Endothelial cell of umbilical vein (primary cell): Measurements from ENCODE around the gene CRK. TPM values are rescaled to one million over a fixed set of nuclear protein-coding genes. Genes with fewer than 3 reads are reported as not detected.
A peak's percentile ranks its signal among the peaks of the same experiment; 100 is the strongest.

Experiments
- BruUV-seq: library from RNA; stranded (reverse); fragments of 400-500 nt; replicated peaks from 2 replicates; lab custom pipeline; 2021; lab: Mats Ljungman, UMichigan
- CTCF ChIA-PET: fragments of 300-600, 350-600 bp; sonication (Branson Sonifier 250); formaldehyde crosslinking; loops from one replicate; lab custom pipeline; 2021; ENCODE audit warnings: antibody characterized with exemption, inconsistent platforms; lab: Charles Lee
- POLR2A ChIA-PET: fragments of 300-600, 350-600 bp; sonication (Branson Sonifier 250); formaldehyde crosslinking; loops from one replicate; lab custom pipeline; 2021; ENCODE audit warnings: antibody characterized with exemption, inconsistent platforms; lab: Charles Lee
- DNase-seq: peaks from one replicate; pipeline ENCODE4 v3.0.0-alpha.2; 2011; ENCODE audit warnings: low read depth, low spot score
- FAIRE-seq: peaks from 2 replicates; lab custom pipeline; 2011; peaks lifted over from hg19 to GRCh38; lab: Jason Lieb, UNC
- H2AFZ ChIP-seq: 2 replicates; pipeline ENCODE4 v1.6.0; 2012; ENCODE audit warnings: low read depth, low read length, control low read depth, inconsistent platforms
- H3K27ac ChIP-seq: 2 replicates; pipeline ENCODE4 v1.5.1; 2011; ENCODE audit warnings: low read depth, mild to moderate bottlenecking, control low read depth, low read length, moderate library complexity; ENCODE audit not compliant: insufficient read depth
- H3K27me3 ChIP-seq, 2 experiments: 2 replicates each; pipeline versions ENCODE4 v1.6.0 to v1.6.1; 2011; ENCODE audit warnings: low read length in 2 of 2, mixed read lengths in 1 of 2; ENCODE audit not compliant: control insufficient read depth in 2 of 2, insufficient read depth in 2 of 2
- H3K36me3 ChIP-seq, 2 experiments: 2 replicates in 1 of 2; 3 replicates in 1 of 2; pipeline ENCODE4 v1.5.1; 2011; ENCODE audit warnings: low read length in 2 of 2, mild to moderate bottlenecking in 1 of 2, moderate library complexity in 1 of 2; ENCODE audit not compliant: control insufficient read depth in 2 of 2, insufficient read depth in 2 of 2; ENCODE audit errors: extremely low read depth in 1 of 2
- H3K4me1 ChIP-seq: 3 replicates; pipeline ENCODE4 v1.5.1; 2011; ENCODE audit warnings: mild to moderate bottlenecking, low read length; ENCODE audit not compliant: control insufficient read depth, insufficient read depth; ENCODE audit errors: extremely low read depth
- H3K4me2 ChIP-seq: 2 replicates; pipeline ENCODE4 v1.6.1; 2011; ENCODE audit warnings: low read length, control low read depth, mixed read lengths; ENCODE audit not compliant: insufficient read depth
- H3K4me3 ChIP-seq, 3 experiments: fragments of 200-600 bp in 1 of 3; sonication (generic), shearing (Covaris generic) in 1 of 3; replicated peaks in 1 of 3; 2 replicates each; pipeline ENCODE4 v1.5.1; 2011 to 2016; ENCODE audit warnings: control low read depth in 3 of 3, low read length in 3 of 3, mild to moderate bottlenecking in 2 of 3, inconsistent platforms in 1 of 3, low read depth in 1 of 3, moderate library complexity in 1 of 3; ENCODE audit not compliant: insufficient read depth in 1 of 3
- H3K79me2 ChIP-seq: 2 replicates; pipeline ENCODE4 v1.6.0; 2012; ENCODE audit warnings: low read length, inconsistent platforms; ENCODE audit not compliant: control insufficient read depth, insufficient read depth
- H3K9ac ChIP-seq: replicated peaks from 2 replicates; pipeline ENCODE3; 2011; ENCODE audit warnings: low read length, control low read depth; ENCODE audit not compliant: insufficient read depth; ENCODE audit errors: extremely low read depth
- H3K9me1 ChIP-seq: replicated peaks from 3 replicates; pipeline ENCODE4 v1.6.0; 2011; ENCODE audit warnings: mild to moderate bottlenecking, low read length; ENCODE audit not compliant: control insufficient read depth, insufficient read depth; ENCODE audit errors: extremely low read depth
- H3K9me3 ChIP-seq: replicated peaks from 2 replicates; pipeline ENCODE4 v1.5.1; 2012; ENCODE audit warnings: low read length, inconsistent platforms; ENCODE audit not compliant: control insufficient read depth, insufficient read depth
- H4K20me1 ChIP-seq: replicated peaks from 2 replicates; pipeline ENCODE3; 2011; ENCODE audit warnings: mild to moderate bottlenecking, low read length; ENCODE audit not compliant: control insufficient read depth, insufficient read depth; ENCODE audit errors: extremely low read depth
- CTCF ChIP-seq, 2 donors: IDR thresholded peaks; 1 replicate in 1 of 2; 2 replicates in 1 of 2; pipeline ENCODE4 v1.5.1; 2011; ENCODE audit warnings: low read length in 2 of 2, mild to moderate bottlenecking in 2 of 2, moderate library complexity in 2 of 2, control low read depth in 1 of 2, inconsistent platforms in 1 of 2, low read depth in 1 of 2; ENCODE audit not compliant: insufficient read depth in 1 of 2; ENCODE audit errors: extremely low read depth in 1 of 2
- GATA2 ChIP-seq: IDR thresholded peaks from 2 replicates; pipeline ENCODE4 v1.7.0; 2011; ENCODE audit warnings: low read depth, mild to moderate bottlenecking, moderate library complexity, mixed read lengths, low read length; ENCODE audit not compliant: insufficient read length, insufficient read depth
- JUN ChIP-seq: IDR thresholded peaks from 2 replicates; pipeline ENCODE4 v1.6.1; 2011; ENCODE audit warnings: borderline replicate concordance, low read depth; ENCODE audit not compliant: insufficient read length, insufficient read depth
- POLR2AphosphoS5 ChIP-seq: IDR thresholded peaks from 2 replicates; pipeline ENCODE4 v1.6.1; 2012; ENCODE audit warnings: low read depth, mild to moderate bottlenecking, control low read depth, low read length, moderate library complexity; ENCODE audit not compliant: insufficient read depth
- dilution Hi-C: fragments of 300-500 bp; cut with MboI; formaldehyde crosslinking; loops from one replicate; pipeline ENCODE4 v1.15.0; 2019; ENCODE audit warnings: low sequenced_read_pairs; ENCODE audit not compliant: extremely low pct_ligation_motif_present
- intact Hi-C: fragments of 100-400 bp; cut with micrococcal nuclease; formaldehyde crosslinking; loops from one replicate; pipeline ENCODE4 v1.10.0; 2022
- polyA plus RNA-seq, 4 experiments: library from polyadenylated mRNA; depleted of rRNA in 3 of 4; stranded (reverse) in 3 of 4; unstranded in 1 of 4; fragments of >200 nt; gene quantifications; 2 replicates each; pipeline versions ENCODE4 v1.2.1 to v1.2.3, GENCODE V29; 2011 to 2012; ENCODE audit warnings: missing spikeins in 1 of 4
- total RNA-seq: library from RNA; stranded (reverse); gene quantifications from 2 replicates; pipeline ENCODE4 v1.2.3, GENCODE V29; 2021
- TF ChIP-seq, protein P1 (sequence below): IDR thresholded peaks from 2 replicates; pipeline ENCODE4 v1.6.1; 2011; ENCODE audit not compliant: insufficient read depth, insufficient read length

Gene CRK
- total and polyA plus RNA-seq, 2 donors (not counting 3 experiments of a cell fraction or from before 2014, with no cell fraction given) = 52.8 to 67.2 TPM

GRCh38 chr17:1488826-1489270 lies 32.8 kb upstream of the CRK start:
- H3K27me3 ChIP-seq = no peaks in the 10 kb centered on the region
- H3K9me3 ChIP-seq = no peaks in the 10 kb centered on the region
- H3K4me2 ChIP-seq = peak overlapping the region; percentile 15
- H3K27ac ChIP-seq = peak overlapping the region; percentile 61
- TF ChIP-seq JUN (no peak), CTCF (IDR thresholded peaks at IDR 0.05; ENCODE audit: extremely low read depth in 1 of 2, insufficient read depth in 1 of 2, low read depth in 1 of 2, low read length in 2 of 2) (no peak), GATA2 (no peak), POLR2AphosphoS5 (no peak)
- TF ChIP-seq, protein P1, sequence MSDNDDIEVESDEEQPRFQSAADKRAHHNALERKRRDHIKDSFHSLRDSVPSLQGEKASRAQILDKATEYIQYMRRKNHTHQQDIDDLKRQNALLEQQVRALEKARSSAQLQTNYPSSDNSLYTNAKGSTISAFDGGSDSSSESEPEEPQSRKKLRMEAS = no peak
- H3K9me1 ChIP-seq = no peaks in the 10 kb centered on the region
- H4K20me1 ChIP-seq = no peaks in the 10 kb centered on the region
- peaks cover 43% of the 10 kb centered on the region for H3K4me1 ChIP-seq
- POLR2A ChIA-PET = interaction anchor here (0.7 kb wide), 1 partner anchor 160 kb away, joined by 4 read pairs; no protein-coding TSS in a partner anchor
- H3K36me3 ChIP-seq = no peaks in the 10 kb centered on the region
- no peak overlapping the region for H2AFZ ChIP-seq
- intact Hi-C loops (loop anchor here (1.0 kb wide), 1 partner anchor 33 kb away; the partner anchor contains the start of gene CRK), dilution Hi-C loops (no loop called here)
- H3K9ac ChIP-seq = peak overlapping the region; percentile 16
- FAIRE-seq (no peak), DNase-seq (no peak)
- no peak overlapping the region for H3K4me3 ChIP-seq
- no TSS peak for BruUV-seq
- CTCF ChIA-PET = interaction anchor here (2.4 to 4.6 kb wide), 3 partner anchors 23 to 123 kb away, joined by 5 to 36 read pairs (median 23); partner anchors contain the start of gene INPP5K
- peaks cover 40% of the 10 kb centered on the region for H3K79me2 ChIP-seq
